Measurements from ENCODE around the gene RBPJ. TPM values are rescaled to one million over a fixed set of nuclear protein-coding genes. Genes with fewer than 3 reads are reported as not detected.

RBPJ gene
- total RNA-seq, 2 donors from 2014 or later: 32.6 to 53.2 TPM

DNA sequence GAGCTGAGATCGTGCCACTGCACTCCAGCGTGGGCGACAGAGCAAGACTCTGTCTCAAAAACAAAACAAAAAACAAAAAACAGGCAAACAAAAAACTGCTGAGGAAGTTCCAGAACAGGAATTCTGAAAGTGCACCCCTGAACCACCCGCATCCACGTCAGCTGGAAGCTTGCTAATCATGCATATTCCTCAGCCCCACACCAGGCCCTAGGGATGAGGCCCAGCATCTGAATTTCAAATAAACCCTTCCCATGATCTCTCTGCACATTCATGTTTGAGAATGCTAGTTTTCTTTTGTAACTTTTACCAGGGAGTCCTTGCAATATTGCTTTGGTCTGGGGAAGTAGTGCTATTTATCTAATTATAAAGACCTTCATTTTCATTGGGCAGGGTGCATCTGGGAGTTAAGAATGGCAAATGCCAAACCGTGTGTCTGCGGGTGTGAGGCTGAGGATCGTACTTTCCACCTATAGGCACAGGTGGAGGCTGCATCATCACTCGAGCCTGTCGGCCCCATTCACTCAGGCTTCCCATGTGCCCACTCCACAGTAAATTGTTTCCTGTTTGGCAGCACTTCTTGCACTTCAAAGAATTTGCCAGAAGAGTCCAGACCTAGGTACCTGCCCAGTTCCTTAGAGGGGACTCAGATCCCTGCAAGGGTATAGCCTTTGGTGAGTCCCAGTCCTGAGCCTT, 145.9 kb downstream of the RBPJ start:
- intact Hi-C loops (cut with DNase I, micrococcal nuclease): no loop called here
- ATAC-seq: no peak
- DNase-seq: no peak

GRCh38 chr4:26467724-26468123, 146.9 kb downstream of the RBPJ start:
- ATAC-seq (no peak), DNase-seq (no peak)
- intact Hi-C loops (cut with DNase I, micrococcal nuclease): no loop called here

DNA sequence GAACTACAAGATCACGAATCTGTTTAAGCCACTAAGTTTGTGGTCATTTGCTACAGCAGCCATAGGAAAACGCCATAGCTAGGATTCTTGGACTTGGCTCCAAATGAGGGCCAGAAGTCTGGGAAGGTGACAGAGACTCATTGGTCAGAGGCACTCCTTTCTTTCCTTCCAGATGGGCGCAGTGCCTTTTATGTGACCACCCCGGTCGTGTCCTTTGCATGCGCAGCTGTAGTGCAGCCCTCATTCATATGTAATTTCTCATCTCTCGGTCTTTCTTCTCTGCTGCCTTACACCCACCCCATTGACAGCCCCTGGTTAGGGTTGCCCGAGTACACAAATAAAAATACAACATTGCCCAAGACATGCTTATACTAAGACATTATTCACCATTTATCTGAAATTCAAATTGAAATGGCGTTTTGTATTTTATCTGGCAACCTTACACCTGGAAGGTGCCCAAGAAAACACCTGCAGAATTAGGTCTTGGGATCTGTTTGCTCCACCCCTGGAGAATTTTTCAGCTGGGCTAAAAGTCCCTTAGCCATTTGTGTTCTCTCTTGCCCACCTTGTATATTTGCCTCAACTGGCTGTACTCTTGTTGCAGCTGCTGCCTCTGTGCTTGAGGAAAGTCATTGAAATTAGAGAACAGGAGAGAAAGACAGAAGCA, 147.6 kb downstream of the RBPJ start:
- intact Hi-C loops (cut with DNase I, micrococcal nuclease): no loop called here
- no peak for ATAC-seq
- DNase-seq: no peak

- intact Hi-C loops (cut with DNase I, micrococcal nuclease): no loop called here
- no peak for DNase-seq
- ATAC-seq: no peak
Measured at GRCh38 chr4:26468977-26469376, 148.2 kb downstream of the RBPJ start.

GRCh38 chr4:26471890-26472289, 151.1 kb downstream of the RBPJ start:
- intact Hi-C loops (cut with DNase I, micrococcal nuclease): no loop called here
- ATAC-seq: no peak
- no peak for DNase-seq

DNA sequence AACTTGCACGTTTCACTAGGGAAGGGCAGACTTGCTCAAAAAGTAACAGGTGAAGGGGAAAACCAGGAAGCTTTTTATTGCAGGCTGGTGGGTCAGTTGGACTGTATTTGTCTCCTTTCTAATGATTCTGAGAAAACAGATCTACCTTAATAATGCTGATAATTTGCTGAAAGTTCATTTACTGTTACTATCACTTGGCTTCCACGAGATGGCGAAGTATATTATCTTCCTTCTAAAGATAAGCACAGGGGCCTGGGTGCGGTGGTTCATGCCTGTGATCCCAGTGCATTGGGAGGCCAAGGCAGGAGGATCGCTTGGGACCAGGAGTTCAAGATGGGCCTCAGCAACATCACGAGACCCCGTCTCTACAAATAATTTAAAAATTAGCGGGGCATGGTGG, 153.1 kb downstream of the RBPJ start:
- DNase-seq: no peak
- intact Hi-C loops (cut with DNase I, micrococcal nuclease): no loop called here
- ATAC-seq: no peak

DNA sequence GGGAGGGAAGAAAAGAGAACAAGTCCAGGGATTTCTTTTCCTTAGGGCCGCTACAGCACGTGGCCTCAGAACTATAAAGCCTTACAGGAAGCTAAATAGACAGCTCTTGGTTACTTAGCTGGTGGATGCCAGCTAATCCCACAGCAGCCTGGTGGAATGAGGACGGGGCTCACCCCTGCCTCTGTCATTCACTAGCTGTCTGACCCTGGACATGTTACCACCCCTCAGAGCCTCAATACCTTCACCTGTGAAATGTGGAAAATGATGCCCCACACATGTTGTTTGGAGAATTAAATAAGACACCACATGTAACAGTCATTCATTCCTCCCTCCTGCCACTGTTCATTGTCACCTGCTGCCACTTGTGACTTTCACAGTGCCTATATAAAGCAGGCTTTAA, 153.7 kb downstream of the RBPJ start:
- ATAC-seq (no peak), DNase-seq (no peak)

GRCh38 chr4:26475716-26476115, 154.9 kb downstream of the RBPJ start:
- ATAC-seq (no peak), DNase-seq (no peak)
- intact Hi-C loops (cut with DNase I, micrococcal nuclease): no loop called here

More for the DNA sequence above, 153.7 kb downstream of the RBPJ start:
- intact Hi-C loops (cut with DNase I, micrococcal nuclease): no loop called here

- DNase-seq (no peak), ATAC-seq (no peak)
- intact Hi-C loops (cut with DNase I, micrococcal nuclease): no loop called here
Measured at GRCh38 chr4:26476545-26476944, 155.7 kb downstream of the RBPJ start.

GRCh38 chr4:26478330-26478729, 157.5 kb downstream of the RBPJ start:
- intact Hi-C loops (cut with DNase I, micrococcal nuclease): no loop called here
- no peak for ATAC-seq
- DNase-seq: no peak

DNA sequence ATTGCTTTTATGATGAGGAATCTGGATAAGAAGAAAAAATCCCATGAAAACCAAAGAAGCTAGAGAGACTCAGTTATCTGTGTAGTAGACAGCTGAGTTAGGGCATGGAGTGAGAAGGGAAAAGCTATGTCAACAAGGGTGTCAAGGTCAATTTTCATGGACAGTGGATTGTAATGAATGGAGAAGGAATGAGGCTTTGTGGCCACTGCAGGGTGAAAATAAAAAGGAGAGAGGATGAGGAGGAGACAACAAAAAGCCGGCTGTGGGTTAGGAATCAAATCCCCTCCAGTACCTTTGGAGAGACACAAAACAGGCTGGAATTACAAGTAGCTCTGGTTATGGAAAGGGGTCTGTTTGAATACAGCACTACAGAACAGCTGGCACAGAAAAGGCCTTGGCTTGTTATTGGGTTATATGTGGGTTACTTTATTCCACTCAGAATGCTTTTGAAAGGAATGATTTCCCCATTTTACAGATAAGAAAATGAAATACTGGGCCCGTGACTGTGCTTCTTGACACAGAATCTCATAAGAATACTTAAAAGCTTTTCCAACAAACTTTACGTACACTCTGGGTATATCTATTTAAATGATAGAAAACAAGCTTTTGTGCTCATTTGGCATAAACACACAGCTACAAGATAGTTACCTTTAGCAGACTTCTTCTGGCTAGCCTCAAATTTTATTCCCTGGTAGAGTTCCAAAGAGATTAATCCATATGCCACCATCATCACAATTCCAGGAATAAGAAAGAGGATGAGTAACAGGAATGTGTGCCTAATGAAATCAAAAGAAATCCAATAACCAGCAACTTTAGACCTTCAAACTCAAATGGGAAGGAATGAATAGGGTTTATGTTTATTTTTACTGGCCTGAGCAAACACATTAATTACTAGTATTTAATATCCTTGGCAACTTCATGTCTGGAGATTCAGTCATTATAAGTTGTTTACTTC, 162.0 kb downstream of the RBPJ start:
- intact Hi-C loops (cut with DNase I, micrococcal nuclease): no loop called here
- no peak for ATAC-seq
- DNase-seq: no peak

DNA sequence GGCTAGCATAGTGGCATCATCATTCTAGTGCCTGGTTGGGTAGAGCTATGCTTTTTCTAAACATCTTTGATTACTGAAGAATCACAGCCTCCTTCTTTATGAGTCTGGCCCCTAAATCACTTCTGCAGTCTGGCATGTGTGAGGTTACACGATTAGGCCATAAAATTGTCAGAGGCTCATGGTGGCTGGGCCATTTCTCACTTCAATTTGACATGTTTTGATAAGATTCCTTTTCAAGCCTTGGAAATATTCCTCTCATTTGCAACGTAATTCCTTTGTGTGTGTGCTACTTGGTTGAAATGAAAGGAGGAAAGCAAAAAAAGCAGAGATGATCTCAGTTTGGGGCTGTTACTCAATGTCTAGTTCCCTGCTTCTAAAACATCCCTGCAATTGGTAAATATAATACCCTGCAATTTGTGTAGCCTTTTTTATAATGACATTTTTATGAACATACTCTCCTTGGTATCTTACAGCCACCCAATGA, 163.3 kb downstream of the RBPJ start:
- no peak for ATAC-seq
- DNase-seq: no peak
- intact Hi-C loops (cut with DNase I, micrococcal nuclease): no loop called here

- no peak for ATAC-seq
- intact Hi-C loops (cut with DNase I, micrococcal nuclease): no loop called here
- no peak for DNase-seq
Measured at GRCh38 chr4:26484516-26484915, 163.7 kb downstream of the RBPJ start.

Other genes starting within 250 kb of the RBPJ start
- not detected for gene CCKAR, start 169.5 kb downstream of the RBPJ start, total RNA-seq

Data from left colon (tissue), 2 donors.